NCI-H748 treated with DMSO at 0.1 percent for 48 hours (cell line): Measurements from ENCODE around the gene PTK6.
"Not testable (repeated sequence)": the region's sequence is repeated elsewhere in the genome, so short reads cannot be mapped to it uniquely, and the experiment has no call there.

Source experiments
- DNase-seq: peaks from one replicate; lab custom pipeline; 2025; lab: John Stamatoyannopoulos, UW

The PTK6 gene

DNA sequence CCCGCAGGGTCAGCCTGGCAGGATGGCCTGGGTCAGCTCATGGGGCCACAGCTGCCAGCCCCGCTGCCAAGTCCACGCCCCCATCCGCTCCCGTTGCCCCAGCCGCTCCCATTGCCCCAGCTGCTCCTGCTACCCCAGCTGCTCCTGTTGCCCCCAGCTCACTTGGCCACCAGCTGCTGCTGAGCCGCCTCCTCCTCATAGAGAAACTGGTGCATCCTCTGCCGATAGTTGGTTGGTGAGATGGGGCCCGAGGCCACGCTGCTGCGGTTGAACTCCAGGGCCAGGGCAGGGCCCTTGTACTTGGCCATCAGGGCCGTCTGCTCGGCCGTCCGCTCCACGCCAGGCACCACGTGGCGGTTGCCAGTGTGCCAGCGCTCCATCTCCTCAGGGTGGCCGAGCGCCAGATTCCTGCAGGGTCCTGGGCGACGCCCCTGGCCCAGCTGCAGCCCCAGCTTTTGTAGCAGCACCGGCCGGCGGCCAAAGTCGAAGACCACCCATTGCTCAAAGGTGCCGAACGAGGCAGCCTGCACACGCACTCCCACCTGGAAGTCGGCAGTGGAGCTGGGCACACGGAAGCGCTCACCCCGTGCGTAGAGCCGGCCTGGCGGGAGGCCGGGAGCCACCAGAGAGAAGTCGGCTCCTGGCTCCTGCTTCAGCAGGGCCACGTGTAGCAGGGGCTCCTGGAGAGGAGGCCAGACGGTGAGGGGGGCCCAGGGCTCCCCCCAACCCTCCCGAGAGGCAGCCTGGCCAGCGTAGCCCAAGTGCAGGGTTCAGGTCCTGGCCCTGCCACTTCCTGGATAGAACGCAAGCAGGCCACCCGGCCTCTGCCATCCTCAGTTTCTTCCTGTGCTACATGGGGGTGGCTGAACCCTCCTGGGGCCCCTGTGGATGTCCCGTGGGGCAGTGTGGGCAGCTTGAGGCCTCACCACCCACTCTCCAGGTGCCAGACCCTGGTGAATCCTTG lies 32.1 kb upstream of the PTK6 start:
- DNase-seq = no peak

GRCh38 chr20:63568170-63568981 lies 31.2 kb upstream of the PTK6 start:
- DNase-seq = no peak

DNA sequence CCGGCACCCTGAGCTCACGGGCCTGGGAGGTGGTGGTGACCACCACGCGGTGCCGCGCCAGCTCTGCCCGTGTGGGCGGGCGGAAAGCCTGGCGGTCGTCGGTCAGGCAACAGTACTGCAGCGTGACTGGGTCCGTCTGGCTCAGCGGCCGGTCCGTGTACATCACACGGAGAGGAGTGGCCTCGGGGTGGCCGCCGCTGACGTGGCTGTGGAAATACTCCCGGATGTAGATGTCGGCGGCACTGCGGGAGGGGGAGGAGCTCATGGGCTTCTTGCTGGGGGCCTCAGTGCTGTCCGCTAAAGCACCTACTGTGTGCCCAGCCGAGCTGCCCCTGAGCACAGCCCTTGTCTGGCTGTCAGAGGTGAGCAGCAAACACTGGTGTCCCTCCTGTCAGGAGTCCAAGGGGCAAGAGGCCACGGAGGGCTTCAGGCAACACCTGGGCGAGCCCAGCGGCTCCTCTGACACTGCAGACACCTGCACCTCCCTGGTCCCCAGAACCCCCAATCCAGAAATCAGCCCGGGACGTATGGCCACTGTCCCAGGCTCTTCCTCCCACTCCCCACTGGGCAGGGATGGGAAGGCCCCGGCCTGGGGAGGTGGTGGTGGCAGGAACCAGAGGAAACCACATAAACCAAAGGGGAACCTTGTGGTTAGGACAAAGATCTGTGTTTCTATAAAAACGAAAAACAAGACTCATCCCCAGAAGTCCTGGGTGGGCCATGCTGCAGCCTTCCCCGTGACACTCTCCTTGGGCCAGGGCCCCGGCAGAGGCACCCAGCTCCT lies 30.4 kb upstream of the PTK6 start:
- DNase-seq = no peak

DNA sequence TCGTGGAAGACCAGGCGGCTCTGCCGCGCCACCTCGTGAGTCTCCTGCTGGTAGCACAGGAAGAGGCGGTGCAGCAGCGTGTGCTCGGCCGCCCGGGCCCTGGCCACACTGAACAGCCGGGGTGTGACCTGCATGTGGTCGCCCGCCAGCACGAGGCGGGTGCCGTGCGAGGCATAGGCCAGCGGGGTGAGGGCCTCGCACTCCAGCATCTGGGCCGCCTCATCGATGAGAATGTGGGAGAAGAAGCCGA lies 29.9 kb upstream of the PTK6 start:
- no peak for DNase-seq

GRCh38 chr20:63566395-63567135 lies 29.4 kb upstream of the PTK6 start:
- no peak for DNase-seq

GRCh38 chr20:63565699-63566335 lies 28.6 kb upstream of the PTK6 start:
- DNase-seq = no peak

- DNase-seq = no peak
Observed at GRCh38 chr20:63565021-63565698, 28.0 kb upstream of the PTK6 start.

- no peak for DNase-seq
Observed at GRCh38 chr20:63564036-63564810, 27.0 kb upstream of the PTK6 start.

DNA sequence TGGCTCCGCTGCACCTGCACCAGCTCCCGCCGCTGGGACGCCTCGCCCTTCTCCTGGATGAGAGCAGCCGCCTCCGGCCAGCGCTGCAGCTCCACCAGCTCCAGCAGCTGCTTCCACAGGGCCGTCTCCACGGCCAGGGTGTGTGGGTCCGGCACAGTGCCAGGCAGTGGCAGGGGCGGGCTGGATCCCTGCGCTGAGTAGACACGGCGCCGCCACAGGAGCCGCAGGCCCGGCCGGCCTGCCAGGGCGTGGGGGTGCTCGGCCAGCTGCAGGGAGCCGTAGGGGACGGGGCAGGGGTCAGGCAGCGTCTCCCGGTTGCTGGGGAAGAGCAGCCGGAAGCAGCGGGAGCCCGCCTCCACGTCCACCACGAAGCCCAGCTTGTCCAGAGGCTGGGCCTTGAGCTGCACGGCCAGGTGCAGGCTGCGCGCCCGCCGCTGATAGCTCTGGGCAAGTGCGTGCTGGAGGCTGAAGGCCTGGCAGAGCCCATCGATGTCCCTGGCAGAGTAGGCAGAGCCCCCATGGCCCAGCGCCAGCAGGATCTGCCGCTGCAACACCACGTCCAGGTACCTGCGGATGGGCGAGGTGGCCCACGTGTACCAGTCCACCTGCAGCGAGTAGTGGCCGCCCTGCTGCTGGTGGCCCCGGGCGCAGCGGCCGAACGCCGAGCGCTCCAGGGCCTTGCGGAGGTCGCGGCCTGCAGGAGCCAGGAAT lies 26.2 kb upstream of the PTK6 start:
- DNase-seq = no peak

DNA sequence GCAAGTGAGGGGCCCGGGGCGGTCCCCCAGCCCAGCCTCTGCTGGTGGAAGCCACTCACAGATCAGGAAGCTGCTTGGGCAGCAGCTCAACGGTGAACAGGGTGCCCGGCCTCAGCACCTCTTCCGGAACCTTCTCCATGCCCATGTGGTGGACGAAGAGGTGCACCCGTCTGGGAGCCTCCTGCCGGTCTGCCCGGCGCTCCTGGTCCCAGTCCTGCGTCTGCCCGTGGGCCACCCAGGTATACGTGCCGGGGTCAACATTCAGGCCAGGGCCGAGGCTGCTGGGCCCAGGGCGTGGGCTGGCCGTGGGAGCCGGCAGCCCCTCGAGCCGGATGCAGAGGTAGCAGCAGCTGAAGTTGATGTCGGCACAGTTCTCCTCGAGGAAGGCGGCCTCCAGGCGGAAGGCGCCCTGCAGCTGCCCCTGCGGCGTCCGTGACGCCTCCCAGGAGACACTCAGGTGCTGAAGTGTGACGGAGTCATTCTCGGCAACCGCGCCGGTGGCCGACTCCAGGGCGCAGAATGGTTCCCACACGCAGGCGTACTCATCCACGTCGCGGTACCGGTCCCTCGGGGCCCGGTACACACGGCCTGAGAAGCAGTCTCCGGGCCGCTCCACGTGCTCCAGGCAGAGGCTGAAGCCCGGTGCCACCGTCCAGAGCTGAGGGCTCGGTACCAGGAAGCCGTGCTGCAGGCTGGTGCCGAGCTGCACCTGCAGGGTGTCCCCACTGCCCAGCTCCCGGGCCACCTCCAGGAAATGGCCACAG lies 25.5 kb upstream of the PTK6 start:
- no peak for DNase-seq

- no peak for DNase-seq
Observed at GRCh38 chr20:63561624-63562396, 24.6 kb upstream of the PTK6 start.

GRCh38 chr20:63560856-63561609 lies 23.9 kb upstream of the PTK6 start:
- DNase-seq = no peak

- DNase-seq = no peak
Observed at GRCh38 chr20:63560333-63560805, 23.2 kb upstream of the PTK6 start.

GRCh38 chr20:63559485-63560332 lies 22.5 kb upstream of the PTK6 start:
- not testable (repeated sequence) for DNase-seq

DNA sequence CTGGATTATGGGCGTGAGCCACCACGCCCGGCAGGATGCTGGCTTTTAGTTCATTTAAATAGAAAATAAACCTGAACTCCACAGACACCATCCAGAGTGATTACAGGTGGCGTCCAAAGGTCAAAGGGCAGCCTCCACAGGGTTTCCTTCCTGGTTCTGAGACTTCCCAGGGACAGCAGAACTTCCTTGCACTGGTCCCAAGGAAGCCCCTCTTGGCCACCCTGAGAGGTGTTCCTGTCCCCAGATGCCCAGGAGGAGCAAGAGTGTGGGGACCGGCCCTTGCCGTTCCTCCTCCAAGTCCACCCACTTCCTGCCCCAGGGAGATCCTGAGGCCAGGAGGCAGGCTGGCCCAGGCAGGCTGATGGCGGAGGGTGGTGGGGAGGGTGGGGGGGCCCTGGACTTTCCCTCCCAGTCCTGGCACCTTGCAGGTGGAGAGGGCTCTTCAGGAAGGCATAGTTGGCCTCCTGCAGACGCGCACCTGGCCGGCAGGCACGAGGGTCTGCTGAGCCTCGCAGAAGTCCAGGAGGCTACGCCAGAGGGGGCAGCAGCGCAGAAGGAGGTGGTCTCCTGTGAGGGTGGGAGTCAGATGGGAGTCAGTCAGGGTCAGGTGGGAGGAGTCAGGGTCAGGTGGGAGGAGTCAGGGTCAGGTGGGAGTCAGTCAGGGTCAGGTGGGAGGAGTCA lies 21.8 kb upstream of the PTK6 start:
- no peak for DNase-seq
